OCI-LY3 (cell line): ENCODE measurements around the gene STPG3.

ENCODE experiments used
- H2AFZ ChIP-seq: fragments of 200-600, 300-600 bp; shearing (Covaris generic); 2 replicates; pipeline ENCODE4 v1.6.0; 2014; ENCODE audit warnings: antibody characterized with exemption, low read depth, low read length
- H3K27ac ChIP-seq: fragments of 200-600, 300-600 bp; sonication (generic); 2 replicates; pipeline ENCODE4 v1.5.1; 2014; ENCODE audit warnings: mild to moderate bottlenecking, low read length, moderate library complexity, mixed read lengths
- H3K27me3 ChIP-seq: fragments of 200-600, 300-600 bp; sonication (generic); 2 replicates; pipeline ENCODE4 v1.6.1; 2014; ENCODE audit warnings: low read depth, low read length, mixed read lengths
- H3K36me3 ChIP-seq: fragments of 200-600, 300-600 bp; sonication (generic); replicated peaks from 2 replicates; pipeline ENCODE3; 2014; ENCODE audit warnings: low read depth, low read length, mixed read lengths
- H3K4me1 ChIP-seq: fragments of 300-600, 200-600 bp; sonication (generic); 2 replicates; pipeline ENCODE4 v1.6.1; 2014; ENCODE audit warnings: low read length, mixed read lengths
- H3K4me2 ChIP-seq: fragments of 200-600, 300-600 bp; sonication (generic); 2 replicates; pipeline ENCODE4 v1.6.1; 2014; ENCODE audit warnings: low read length, mixed read lengths
- H3K4me3 ChIP-seq: fragments of 300-600, 200-600 bp; sonication (generic); 2 replicates; pipeline ENCODE4 v1.5.1; 2014; ENCODE audit warnings: antibody characterized with exemption, mild to moderate bottlenecking, low read length, moderate library complexity
- H3K79me2 ChIP-seq: fragments of 300-600, 200-600 bp; shearing (Covaris generic); 2 replicates; pipeline ENCODE4 v1.6.1; 2014; ENCODE audit warnings: mild to moderate bottlenecking, low read length, mixed read lengths
- H3K9ac ChIP-seq: fragments of 300-600, 200-600 bp; shearing (Covaris generic); 2 replicates; pipeline ENCODE4 v1.6.0; 2014; ENCODE audit warnings: mild to moderate bottlenecking, low read length, moderate library complexity
- H3K9me3 ChIP-seq: fragments of 200-600, 300-600 bp; shearing (Covaris generic); 2 replicates; pipeline ENCODE4 v1.6.1; 2014; ENCODE audit warnings: low read length, mixed read lengths; ENCODE audit not compliant: insufficient read depth
- H4K20me1 ChIP-seq: fragments of 200-600, 300-600 bp; sonication (generic); 2 replicates; pipeline ENCODE4 v1.6.1; 2016; ENCODE audit warnings: low read length, mixed read lengths; ENCODE audit not compliant: insufficient read depth
- CTCF ChIP-seq: fragments of 200-600, 300-600 bp; sonication (generic); IDR thresholded peaks from 2 replicates; pipeline ENCODE4 v1.5.1; 2014; ENCODE audit warnings: antibody characterized with exemption, low read length, low read depth
- EZH2phosphoT487 ChIP-seq: fragments of 200-600 bp; shearing (Covaris generic); IDR thresholded peaks from 2 replicates; pipeline ENCODE4 v1.6.1; 2018; ENCODE audit warnings: antibody characterized with exemption, mixed run types, low read depth

STPG3 gene

GRCh38 chr9:137214620-137215019 is 36.5 kb upstream of the STPG3 start:
- H3K4me2 ChIP-seq = no peak overlapping the region
- no peak overlapping the region for H3K4me3 ChIP-seq
- no peaks in the 10 kb centered on the region for H3K4me1 ChIP-seq
- H3K27me3 ChIP-seq = no peaks in the 10 kb centered on the region
- H3K27ac ChIP-seq = no peak overlapping the region
- H4K20me1 ChIP-seq = no peaks in the 10 kb centered on the region
- no peaks in the 10 kb centered on the region for H3K79me2 ChIP-seq
- no peak for TF ChIP-seq EZH2phosphoT487
- TF ChIP-seq CTCF = no peak
- H3K9me3 ChIP-seq = no peaks in the 10 kb centered on the region
- no peak overlapping the region for H2AFZ ChIP-seq
- peaks cover 5% of the 10 kb centered on the region for H3K36me3 ChIP-seq
- no peak overlapping the region for H3K9ac ChIP-seq

- Histone ChIP-seq H3K9me3 (no peaks in the 10 kb centered on the region), H3K4me1 (no peaks in the 10 kb centered on the region), H4K20me1 (no peaks in the 10 kb centered on the region), H3K36me3 (no peaks in the 10 kb centered on the region), H3K79me2 (no peaks in the 10 kb centered on the region), H3K27me3 (no peaks in the 10 kb centered on the region), H3K4me3 (no peak overlapping the region), H3K9ac (no peak overlapping the region), H3K27ac (no peak overlapping the region), H3K4me2 (no peak overlapping the region), H2AFZ (no peak overlapping the region)
- TF ChIP-seq CTCF = no peak
- TF ChIP-seq EZH2phosphoT487 = no peak
These were observed 35.7 kb upstream of the STPG3 start for GRCh38 chr9:137215196-137215986.

GRCh38 chr9:137216188-137216965 is 34.7 kb upstream of the STPG3 start:
- Histone ChIP-seq H4K20me1 (no peaks in the 10 kb centered on the region), H3K27me3 (no peaks in the 10 kb centered on the region), H3K27ac (no peak overlapping the region), H3K79me2 (no peaks in the 10 kb centered on the region), H3K4me2 (no peak overlapping the region), H3K9me3 (no peaks in the 10 kb centered on the region), H3K4me3 (no peak overlapping the region), H3K9ac (no peak overlapping the region), H2AFZ (no peak overlapping the region), H3K36me3 (no peaks in the 10 kb centered on the region), H3K4me1 (no peaks in the 10 kb centered on the region)
- TF ChIP-seq CTCF (no peak), EZH2phosphoT487 (no peak)
